ENCODE data around the gene ALG14.
"Not testable (repeated sequence)": the region's sequence is repeated elsewhere in the genome, so short reads cannot be mapped to it uniquely, and the experiment has no call there.

ALG14 gene

DNA sequence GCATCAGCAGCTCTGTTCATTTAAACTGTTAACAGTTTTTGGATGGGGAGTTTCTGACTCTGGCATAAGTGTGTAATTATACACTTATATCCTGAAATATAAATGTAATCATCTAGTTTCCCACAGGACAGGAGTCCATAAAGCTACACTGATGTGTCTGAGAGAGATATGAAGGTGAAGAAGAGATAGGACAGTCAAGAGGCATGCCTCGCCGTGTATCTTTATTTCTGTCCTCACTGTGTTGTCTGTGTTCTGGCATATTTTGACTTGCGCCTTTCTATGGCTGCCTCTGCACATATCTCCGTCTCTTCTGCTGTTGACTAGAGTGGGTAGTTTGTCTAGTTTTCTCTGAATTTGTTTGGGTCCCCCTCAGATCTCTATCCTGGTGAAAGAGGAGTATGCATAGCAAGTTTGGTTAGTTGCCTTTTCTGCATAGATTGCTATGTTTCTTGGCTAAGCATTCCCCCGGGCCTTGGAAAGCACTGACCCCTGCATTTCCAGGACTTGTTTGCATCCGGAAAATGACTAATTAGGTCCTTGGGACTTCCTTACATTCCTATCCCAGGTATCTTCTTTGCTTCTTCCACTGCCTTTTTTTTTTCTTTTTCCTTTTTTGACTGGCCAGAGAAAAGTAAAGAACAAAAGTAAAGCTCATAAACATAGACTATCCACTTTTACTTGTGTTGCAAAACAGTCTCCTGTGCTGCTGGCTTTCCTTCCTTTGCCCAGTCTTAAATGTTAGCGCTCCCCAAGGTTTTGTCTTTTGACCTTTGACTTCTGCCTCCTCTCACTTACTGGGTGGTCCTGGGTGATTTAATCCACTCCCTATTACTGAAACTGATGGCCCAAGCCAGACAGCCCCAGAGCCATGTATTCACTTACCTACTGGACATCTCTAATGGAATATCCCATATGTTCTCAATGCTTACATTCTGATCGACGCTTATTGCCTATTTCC lies 118.2 kb downstream of the ALG14 start:
- DNase-seq (ENCODE audit: low read depth) = no peak

DNA sequence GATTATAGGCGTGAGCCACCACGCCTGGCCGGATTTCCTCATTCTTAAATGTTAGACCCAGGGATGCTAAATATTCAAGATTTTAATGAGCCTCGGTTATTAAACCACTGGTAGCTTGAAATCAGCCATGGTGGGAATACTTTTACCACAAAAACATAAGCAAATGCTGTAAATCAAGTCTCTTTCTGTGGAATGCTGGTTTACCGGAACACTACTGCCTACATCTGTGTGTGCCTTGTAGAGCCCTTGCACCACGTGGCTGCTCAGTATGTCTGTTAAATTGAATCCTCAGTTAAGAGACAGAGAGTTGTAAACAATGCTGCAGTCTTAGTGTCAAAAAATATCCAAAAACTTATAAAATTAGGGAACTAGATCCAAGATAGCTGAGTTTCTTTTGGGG lies 119.0 kb downstream of the ALG14 start:
- DNase-seq (ENCODE audit: low read depth) = peak; percentile 45

DNA sequence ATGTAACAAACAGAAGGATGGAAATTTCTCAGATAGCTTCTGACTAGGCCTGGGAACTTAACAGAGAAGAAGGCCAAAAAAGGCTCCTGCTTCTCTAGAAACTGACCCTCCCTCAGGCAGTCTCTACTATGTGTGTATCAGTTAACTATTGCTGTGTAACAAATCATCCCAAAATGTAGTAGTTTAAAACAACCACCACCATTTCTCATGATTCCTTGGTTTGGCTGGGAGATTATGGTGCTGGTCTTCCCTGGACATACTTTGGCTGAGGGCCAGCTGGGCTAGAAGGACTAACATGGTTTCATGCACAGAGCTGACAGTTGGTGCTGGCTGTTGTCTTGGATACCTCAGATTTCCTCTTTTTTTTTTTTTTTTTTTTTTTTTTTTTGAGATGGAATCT lies 119.6 kb downstream of the ALG14 start:
- no peak for DNase-seq (ENCODE audit: low read depth)

DNA sequence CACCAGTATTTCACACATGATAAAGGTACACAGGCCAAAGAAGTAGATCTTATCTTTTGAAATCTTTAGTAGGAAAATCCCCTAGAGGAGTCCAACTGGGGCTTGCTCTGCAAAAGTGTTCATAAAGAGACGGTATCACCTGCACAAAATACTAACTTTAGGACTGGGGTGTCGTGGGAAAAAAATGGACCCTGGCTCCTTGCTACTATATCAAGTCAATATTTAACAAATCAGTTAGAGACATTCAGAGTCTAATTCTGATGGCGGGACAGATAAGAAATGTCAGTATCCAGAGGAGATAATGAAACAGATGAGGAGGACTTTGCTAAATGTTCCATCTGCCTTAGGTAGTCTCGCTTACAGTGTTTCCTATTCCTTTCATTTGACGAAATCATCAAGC lies 120.2 kb downstream of the ALG14 start:
- DNase-seq (ENCODE audit: low read depth) = no peak

DNA sequence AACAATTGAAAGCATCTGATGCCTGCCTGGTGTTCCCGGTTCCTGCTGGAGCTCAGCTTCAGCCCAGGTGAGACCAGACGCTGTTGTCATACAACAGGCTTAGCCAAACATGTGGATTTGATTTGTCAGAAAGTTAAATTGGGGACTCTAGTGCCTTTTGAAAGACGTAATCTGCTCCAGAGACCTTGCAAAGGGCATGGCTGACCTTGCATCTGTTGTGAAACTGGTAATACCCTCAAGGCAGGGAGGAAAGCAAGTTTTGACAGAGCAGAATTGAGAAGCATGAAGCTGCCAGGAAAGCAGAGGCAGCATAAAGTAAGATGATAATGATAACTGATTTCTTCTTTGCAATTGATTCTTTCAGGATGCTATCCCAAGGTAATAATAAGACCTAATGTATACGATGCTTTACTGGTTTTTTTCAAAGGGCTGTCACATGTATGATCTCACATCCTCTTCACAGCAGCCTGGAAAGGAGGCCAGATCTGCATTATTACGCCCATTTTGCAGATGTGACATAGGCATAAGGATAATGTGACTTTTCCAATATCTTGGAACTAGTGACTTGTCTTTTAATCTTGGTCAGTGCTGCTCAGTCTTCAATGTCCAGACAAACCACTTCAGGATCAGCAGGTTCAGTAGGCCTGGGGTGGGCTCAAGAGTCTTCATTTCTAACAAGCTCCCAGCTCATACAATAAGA lies 121.1 kb downstream of the ALG14 start:
- DNase-seq (ENCODE audit: low read depth) = peak; percentile 46

DNA sequence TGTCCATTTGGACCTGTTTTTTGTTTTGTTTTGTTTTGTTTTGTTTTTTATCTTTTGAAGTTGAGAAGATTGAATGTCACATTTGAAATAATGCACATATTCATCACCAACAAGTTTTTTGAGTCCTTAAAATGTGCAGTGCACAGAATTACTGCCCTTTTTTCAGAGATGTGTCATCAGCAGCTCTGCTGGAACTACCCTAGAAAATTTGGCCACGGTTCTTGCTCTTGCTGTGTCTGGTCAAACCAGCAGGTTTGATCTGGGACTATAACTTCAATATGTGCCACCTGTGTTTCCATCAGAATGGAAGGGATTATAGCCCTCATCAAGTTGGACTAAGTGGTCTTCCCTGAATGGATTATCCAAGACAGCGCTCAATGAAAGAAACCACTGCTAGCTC lies 121.7 kb downstream of the ALG14 start:
- peak; percentile 34 for DNase-seq (ENCODE audit: low read depth)

DNA sequence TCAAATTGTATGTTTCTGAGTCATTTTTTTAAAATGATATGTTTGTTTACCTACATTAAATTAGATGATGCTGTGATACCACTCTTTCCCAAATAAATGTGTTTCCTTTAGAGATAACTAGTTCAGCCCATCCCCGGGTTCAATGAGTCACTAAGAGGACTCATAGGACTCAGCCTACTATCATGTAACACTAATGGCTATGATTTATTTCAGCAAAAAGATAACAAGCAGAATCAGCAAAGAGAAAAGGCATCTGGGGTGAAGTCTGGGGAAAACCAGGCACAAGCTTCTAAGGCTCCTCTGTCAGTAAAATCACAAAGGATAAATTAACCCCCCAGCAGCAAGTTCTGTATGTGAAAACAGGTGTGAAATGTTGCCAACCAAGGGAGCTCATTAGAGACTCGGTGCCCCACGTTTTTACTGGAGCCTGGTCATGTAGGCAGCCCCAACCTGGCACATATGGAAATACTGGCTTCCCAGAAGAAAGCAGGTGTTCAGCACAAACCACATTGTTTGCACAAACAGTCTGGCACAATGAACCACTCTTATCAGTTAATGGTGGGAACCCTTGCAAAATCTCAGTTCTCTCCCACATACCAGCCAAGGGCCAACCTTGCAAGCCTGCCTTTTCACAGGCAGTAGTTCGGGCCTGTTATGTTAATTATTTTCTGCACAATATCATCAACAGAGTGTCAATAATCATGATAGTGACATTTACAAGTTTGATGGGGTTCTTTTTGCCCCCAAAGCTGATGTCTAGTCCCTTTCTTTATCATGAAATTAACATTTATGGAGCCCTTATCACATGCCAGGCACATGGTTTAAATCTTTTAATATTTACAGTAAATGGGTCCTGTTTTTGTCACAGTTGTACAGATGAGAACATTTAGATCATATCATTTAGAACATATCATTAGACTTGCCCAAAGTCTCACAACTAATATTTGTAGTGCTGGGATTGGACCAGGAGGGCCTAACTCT lies 122.8 kb downstream of the ALG14 start:
- DNase-seq (ENCODE audit: low read depth) = peak; percentile 93

DNA sequence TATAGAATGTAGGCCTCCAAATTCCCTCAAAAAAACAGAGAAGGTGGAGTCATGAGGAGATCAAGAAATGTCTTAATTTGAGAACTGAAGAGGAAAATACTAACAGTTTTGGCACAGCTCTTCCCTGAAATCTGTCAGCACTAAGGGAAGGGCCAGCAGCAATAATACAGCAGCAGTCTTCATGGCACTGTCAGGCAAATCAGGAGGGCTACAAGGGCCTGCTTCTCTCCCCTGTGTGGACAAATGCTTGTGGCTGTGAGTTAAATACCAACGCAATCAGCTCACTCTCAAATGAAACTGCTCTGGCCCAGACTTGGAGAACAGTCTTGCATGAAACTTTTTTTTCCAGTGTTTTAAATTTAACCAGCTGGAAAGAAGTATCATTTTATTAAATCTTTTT lies 125.3 kb downstream of the ALG14 start:
- peak; percentile 89 for DNase-seq (ENCODE audit: low read depth)

DNA sequence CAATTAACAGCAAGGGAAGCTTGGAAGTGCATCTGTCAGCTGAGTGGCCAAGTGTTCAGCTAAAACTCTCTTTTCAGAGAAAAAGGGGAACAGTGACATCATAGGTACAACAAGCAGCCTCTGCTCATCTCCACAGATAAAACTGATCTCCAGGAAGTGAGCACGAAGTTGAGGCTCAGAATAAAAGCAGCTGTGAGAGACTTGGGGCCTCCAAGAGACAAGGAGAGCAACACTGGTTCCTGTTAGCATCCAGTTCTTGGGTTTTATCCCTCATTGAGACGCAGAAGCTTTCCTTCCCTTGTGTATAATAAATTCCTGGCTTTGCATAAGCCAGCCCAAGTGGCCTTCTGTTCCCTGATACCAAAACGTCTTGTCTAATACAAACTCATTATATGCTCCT lies 125.9 kb downstream of the ALG14 start:
- DNase-seq (ENCODE audit: low read depth) = no peak

DNA sequence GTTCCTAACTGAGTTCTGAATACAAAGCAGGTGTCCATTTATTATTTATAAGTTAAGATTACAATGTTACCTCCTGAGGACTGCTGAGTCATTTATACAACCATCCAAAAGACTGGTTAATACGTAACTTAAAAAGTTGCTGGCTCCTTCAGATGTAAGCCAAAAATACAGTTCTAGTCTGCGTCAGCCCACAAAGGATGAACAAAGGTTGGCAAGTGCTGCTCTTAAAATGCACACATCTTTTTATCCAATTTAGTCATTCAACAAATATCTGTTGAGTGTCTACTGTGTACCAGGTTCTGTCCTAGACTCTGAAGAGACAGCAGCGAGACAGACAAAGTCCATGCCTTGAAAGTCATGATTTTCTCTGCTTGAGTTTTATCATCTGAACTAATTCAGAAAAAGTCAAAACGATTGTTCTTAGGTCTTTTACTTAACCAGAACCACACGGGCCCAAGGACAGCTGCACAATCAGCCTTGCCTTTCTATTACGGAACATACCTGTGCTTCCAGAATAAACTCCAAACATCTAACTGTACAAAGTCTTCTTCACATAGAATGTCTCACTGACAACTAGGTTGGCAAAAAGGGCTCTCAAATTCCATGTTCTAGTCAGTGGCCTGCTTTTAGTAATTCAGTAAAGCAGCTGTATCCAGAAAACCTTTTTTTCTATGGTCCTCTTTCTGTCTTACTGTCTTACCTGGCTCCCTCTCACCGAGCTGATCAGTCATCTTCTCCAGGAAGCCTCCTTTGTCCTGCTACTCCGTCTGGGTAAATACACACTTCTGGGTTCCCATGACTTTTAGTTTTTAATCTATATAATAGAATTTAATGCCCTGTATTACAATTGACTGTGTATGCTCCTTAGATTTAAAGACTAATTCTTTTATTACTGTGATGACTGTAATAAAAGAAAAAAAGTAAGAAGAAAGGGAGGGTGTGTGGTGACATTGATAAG lies 130.3 kb downstream of the ALG14 start:
- no peak for DNase-seq (ENCODE audit: low read depth)

DNA sequence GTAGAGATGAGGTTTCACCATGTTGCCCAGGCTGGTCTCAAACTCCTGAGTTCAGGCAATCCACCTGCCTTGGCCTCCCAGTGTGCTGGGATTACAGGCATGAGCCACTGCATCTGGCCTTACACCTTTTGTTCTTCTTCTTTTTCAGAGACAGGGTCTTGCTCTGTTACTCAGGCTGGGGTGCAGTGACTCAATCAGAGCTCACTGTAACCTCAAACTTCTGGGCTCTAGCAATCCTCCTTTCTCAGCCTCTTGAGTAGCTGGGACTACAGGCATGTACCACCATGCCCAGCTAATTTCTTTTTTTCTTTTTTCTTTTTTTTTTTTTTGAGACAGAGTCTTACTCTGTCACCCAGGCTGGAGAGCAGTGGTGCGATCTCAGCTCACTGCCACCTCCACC lies 131.3 kb downstream of the ALG14 start:
- DNase-seq (ENCODE audit: low read depth) = not testable (repeated sequence)

DNA sequence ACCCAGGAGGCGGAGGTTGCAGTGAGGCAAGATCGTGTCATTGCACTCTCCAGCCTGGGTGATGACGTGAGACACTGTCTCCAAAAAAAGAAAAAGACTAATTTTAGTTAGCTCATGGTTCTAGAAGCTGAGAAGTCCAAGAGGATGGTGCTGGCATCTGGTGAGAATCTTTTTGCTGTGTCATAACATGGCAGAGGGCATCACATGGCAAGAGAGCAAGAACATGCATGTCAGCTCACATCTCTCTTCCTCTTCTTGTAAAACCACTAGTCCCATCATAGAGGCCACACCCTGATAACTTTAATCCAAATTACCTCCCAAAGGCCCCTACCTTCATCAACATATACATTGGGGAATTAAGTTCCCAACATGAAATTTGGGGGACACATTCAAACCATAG lies 132.0 kb downstream of the ALG14 start:
- DNase-seq (ENCODE audit: low read depth) = no peak

DNA sequence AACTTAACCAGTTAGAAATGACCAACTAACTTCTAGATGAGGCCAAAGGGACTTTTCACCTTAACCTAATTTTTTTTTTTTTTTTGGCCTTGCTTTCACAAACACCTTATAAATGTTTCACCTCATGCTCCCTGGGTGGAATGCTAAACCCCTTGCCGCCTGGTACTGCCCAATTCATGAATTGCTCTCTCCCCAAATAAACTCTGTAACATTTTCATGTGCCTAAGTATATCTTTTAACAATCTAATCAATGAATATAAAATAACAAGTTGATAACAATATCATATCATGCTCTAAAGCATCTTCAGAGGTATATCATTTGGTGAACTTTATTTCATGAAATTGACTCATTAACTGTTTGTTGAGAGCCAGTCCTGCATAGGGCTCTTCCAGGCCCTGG lies 134.9 kb downstream of the ALG14 start:
- DNase-seq (ENCODE audit: low read depth) = no peak

DNA sequence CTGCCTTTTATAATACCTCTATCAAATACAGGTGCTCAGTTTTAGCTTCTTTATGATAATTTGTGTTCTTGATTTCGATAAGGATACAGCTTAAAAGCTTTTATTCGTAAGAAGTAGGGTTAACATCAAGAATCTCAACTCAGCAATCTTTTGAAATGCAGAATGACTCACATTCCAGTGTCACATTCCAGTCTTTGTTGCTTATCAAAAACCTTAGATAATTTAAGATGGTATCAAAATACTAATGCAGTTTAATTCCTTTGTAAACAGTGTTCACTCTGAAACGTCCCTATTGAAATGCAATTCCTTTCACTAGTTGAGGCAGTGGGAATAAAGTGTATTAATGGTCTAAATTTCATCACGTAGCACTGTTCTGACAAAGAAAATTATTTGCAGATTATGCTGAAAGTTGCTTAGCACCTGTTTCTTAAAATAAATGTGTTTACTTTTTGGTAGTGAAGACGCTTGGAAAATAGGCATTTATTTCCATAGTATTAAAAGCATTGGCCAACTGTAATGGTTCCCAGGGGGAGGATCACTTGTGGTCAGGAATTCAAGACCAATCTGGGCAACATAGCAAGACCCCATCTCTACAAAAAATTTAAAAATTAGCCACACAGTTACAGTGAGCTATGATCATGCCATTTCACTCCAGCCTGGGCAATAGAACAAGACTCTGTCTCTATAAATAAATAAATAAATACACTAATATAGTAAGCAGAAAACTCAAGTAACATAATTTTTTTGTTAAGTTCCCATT lies 135.7 kb downstream of the ALG14 start:
- peak; percentile 53 for DNase-seq (ENCODE audit: low read depth)

DNA sequence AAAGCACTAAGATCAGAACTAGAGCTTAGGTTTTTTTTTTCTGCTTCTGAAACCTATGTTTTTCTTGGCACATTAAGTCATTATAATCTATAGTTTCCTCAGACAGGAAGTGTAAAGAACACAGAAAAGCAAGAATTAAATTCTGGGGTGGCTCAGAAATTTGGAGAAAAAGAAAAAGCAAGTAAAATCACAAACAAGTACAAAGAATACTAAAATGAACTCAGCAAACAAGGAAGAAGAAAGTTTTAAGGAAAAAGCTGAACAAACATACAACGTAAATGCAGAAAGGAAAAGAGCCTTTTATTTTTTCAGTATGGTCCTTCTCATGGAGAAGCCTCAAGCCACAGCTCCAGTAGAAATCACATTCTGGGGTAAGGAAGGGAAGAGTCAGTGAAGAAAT lies 137.3 kb downstream of the ALG14 start:
- no peak for DNase-seq (ENCODE audit: low read depth)

DNA sequence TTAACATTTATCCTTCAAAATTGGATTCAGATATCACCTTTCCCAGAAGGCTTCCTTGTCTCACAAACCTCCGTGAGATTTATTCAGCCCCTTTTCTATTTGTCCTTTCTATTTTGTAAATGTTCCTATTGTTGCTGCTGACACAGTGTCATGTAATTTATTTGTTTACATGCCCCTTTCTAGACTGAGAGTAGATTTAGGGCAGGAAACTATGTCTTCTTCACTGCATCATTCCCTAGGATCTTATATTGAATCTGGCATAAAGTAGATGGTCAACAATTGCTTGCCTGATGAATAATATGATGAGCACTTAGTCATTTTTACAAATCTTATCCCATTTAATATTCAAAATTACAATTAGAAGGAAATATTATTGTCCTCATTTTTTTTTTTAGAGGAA lies 137.7 kb downstream of the ALG14 start:
- DNase-seq (ENCODE audit: low read depth) = no peak

DNA sequence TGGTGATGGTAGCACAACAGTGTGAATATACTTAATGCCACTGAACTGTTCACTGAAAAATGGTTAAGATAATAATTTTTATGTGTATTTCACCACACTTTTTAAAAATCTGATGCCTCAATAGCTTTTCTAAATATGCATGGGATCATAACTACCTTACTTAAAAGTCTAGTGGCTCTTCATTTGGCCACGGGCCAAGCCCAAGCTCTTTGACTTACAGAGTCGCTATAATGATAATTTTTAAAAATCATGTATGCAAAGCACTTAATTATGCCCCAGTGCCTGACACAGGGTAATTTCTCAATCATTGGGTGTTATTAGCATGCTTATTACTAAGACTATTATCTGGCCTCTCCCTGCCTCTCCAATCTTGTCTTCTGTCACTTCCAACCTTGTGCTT lies 138.2 kb downstream of the ALG14 start:
- no peak for DNase-seq (ENCODE audit: low read depth)

DNA sequence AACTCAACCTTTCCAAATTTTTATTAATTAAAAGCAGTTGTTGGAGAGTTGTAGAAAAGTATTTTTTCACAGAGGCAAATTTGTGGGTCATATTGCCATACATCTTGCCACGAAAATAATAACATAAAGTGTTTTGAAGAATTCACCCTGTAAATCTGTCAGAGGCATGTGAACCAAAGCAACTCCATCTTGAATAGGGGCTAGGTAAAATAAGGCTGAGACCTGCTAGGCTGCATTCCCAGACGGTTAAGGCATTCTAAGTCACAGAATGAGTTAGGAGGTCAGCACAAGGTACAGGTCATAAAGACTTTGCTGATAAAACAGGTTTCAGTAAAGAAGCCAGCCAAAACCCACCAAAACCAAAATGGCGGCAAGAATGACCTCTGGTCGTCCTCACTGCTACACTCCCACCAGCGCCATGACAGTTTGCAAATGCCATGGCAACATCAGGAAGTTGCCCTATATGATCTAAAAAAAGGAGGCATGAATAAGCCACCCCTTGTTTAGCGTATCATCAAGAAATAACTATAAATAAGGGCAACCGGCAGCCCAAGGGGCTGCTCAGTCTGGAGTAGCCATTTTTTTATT lies 141.4 kb downstream of the ALG14 start:
- DNase-seq (ENCODE audit: low read depth) = no peak

DNA sequence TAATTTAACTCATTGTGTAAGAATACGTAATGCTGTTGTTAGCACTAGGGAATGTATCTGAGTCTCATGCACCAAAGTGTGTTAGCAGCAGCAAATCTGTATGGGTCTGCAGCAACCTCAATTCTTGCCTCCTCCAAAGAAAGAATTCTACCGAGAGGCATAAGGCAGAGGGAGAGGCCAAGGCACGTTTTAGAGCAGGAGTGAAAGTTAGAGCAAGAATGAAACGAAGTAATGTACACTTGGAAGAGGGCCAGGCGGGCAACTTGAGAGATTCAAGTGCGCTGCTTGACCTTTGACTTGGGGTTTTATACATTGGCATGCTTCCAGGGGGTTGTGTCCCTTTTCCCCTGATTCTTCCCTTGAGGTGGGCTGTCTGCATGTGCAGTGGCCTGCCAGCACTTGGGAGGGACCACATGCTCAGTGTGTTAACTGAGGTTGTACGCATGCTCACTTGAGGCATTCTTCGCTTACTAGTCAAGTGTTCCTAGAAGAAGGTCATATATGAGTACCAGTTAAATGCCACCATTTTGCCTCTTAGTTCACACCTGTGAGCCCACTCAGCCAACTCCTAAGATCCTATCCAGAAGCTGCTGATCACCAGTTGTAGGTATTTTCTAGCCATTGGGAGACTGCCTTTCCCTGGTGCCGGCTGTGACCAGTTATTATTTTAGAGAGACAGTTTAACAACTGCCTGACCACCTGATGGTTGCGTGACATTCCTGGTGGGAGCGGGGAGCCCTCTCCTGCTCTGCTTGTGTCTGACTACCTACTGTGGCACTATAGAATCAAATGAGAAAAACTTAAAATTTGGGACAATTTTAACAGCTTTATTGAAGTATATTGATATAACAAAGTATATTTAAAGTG lies 143.2 kb downstream of the ALG14 start:
- no peak for DNase-seq (ENCODE audit: low read depth)

All from EH (cell line).